NCI-H1436 (cell line): ENCODE results near the gene CBX6.
A peak's percentile ranks its signal among the peaks of the same experiment; 100 is the strongest.

ENCODE experiments used
- DNase-seq: peaks from one replicate; lab custom pipeline; 2025; lab: John Stamatoyannopoulos, UW

The CBX6 gene

GRCh38 chr22:38840129-38840528 lies 31.9 kb downstream of the CBX6 start:
- no peak for DNase-seq

DNA sequence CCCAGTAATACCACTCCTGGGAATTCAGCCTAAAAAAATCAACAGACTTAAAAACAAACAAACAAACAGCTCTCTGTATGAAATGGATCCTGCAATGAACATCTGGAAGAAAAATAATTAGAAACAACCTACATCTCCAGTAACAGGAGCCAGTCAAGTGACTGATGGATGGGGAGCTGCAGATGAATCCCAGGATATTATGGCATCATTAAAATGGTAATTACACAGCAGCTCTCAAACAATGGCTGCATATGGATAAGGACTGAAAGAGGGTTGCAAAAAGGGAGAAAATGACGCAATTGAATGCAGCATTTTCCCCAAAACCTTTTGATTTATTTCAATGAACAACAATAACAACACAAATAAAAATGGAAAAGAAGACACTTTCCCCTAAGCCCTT lies 32.3 kb downstream of the CBX6 start:
- no peak for DNase-seq

DNA sequence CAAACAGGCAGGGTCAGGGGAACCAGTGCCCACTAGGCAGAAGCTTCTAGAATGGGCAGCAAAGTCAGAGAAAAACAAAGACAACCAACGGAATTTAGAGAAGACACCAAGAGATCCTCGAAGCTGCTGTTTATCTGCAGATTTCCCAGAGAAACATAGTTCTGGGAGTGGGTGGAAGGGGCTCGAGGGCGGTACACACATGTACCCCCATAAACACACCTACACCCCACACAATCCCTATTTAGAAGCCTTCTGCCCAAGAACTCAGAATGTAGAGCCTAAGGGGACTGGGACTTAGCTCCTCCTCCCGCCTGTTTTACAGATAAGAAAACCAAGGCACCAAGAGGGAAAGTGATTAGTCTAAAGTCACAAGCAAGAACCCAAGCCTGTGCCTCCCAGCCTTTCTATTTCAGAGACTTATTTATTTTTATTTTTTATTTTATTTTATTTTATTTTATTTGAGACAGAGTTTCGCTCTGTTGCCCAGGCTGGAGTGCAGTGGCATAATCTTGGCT lies 34.5 kb downstream of the CBX6 start:
- no peak for DNase-seq

DNA sequence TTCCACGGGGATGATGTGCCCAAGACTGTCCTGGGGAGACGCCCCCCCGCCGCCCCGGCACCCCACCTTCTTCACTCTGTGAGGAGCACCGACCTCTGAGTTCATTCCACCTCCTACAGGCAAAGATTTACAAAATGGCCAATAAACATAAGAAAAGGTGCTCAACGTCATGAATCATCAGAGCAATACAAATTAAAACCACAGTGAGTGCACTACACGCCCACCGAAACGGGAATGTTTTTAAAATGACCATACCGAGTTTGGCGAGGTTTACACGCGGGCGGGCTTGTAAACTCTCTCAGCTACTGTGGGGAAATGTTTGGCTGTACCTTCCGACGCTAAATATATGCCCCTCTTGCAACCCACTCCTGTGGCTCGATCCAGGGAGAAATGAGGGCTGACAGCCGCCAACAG lies 36.1 kb downstream of the CBX6 start:
- DNase-seq = no peak

- no peak for DNase-seq
Observed at GRCh38 chr22:38834991-38835390, 37.0 kb downstream of the CBX6 start.

- DNase-seq = no peak
Observed at GRCh38 chr22:38834215-38834953, 37.6 kb downstream of the CBX6 start.

DNA sequence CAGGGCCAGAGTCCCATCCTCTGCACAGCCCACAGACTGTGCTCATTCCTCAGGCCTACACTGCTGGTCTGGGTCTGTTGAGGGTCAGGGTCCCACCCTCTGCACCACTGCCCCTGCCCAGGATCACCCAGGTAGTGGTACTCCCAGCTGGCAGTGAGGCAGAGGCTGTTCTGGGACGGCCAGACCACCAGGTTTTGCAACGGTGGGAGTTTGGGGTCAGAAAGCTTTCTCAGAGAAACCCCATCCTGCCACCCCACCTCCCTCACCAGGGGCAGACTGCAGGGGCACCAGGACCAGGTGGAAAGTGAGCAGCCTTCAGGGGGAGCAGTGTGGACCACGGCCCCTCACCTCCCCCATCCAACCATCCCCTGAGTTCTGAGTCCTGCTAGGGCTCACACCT lies 39.0 kb downstream of the CBX6 start:
- DNase-seq = no peak

DNA sequence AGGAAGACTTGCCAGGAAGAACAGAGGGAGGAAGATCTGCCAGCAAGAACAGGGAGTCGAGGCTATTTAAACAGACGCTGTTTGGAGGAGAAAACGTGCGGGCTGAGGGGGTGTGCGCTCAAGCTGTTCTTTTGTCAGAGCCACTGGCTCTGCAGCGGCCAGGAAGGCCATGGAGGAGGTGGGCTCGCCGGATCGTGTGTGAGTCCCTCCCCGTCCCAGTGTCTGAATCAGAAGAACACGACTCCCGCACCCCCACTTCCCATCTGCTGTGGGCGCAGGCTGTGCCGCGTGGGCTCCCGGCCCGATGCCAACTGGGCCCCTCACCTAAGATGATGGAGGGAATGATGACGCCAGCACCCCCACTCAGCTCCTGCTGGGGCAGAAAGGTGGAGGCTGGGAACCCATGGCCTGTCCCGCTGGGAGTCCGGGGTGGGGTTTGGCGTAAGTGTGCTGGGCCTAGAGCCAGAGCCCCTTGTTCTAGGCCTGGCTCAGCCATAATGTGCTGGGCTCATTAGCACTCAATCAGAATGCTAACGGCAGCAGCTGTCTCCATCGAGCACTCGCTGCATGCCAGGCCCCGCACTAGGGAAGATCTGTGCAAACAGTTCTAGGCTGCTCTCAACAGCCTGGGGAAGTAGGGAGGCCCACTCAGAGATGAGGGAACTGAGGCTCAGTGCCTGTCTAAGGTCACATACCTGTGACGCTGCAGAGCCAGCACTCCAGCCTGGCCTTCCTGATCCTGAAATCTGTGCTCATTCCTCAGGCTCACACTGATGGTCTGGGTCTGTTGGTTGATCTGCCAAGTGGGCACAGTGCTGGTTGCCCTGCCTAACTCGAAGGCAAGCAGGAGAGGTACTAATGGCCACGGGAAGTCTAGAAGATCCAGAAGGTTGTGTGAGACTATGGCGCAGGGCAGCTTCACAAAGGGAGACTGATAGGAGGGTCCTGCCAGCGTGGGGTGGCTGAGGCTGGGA lies 39.7 kb downstream of the CBX6 start:
- DNase-seq = peak; percentile 57

DNA sequence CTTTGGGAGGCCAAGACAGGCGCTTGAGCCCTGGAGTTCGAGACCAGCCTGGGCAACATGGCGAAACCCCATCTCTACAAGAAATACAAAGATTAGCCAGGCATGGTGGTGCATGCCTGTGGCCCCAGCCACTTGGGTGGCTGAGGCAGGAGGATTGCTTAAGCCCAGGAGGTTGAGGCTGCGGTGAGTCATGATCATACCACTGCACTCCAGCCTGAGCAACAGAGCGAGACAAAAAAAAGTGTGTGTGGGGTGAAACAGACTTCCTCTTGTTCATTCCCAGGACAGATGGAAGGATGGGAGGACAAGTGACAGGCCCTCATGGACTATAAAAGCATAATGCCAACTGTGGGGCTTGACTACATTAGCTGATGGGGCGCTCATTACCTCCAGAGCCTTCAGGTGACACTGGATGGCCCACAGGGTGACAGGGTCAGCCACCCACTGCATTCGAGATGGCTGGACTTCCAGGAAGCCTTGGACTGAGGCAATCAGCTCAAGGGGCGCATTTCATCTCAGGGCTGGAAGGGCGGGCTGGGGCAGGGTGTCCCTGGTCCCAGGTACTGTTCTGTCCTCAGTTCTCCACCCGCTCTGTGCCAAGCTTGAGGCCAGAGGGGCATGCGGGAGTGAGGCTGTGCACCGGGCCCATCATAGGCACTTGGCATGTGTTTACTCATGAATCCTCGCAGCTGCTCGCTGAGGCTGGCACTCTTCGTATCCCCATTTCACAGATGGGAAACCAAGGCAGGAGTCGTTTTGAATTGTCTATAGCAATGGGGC lies 40.7 kb downstream of the CBX6 start:
- no peak for DNase-seq

- DNase-seq = no peak
Observed at GRCh38 chr22:38830845-38831108, 41.2 kb downstream of the CBX6 start.

- no peak for DNase-seq
Observed at GRCh38 chr22:38830026-38830844, 41.8 kb downstream of the CBX6 start.

GRCh38 chr22:38829485-38829884 lies 42.5 kb downstream of the CBX6 start:
- DNase-seq = no peak

DNA sequence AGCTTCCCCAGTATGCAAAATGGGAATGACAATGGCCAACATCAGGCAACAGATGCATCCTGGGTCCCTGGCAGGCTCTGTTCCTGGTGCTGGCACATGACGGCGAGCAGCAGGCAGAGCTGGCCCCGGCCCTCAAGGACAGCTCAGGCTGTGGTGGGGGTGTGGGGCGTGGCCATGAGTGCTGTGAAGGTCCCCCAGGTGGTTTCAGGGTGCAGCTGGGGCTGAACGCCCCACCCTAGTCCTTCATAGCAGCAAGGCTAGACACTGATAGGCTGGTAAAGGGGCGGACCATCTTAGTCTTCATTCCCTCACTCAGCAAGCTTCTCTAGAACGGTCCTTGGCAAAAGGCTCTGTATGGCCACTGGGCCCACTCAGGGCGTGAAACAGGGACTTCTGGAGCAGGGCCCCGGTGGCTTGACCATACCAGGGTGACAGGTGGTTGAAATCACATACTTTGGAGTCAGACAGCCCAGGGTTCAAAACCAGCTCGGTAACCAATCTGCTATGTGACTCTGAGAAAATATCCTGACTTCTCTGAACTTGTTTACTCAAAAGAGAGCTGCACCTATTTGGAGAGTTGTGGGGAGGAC lies 43.3 kb downstream of the CBX6 start:
- no peak for DNase-seq

GRCh38 chr22:38828191-38828590 lies 43.8 kb downstream of the CBX6 start:
- DNase-seq = no peak

DNA sequence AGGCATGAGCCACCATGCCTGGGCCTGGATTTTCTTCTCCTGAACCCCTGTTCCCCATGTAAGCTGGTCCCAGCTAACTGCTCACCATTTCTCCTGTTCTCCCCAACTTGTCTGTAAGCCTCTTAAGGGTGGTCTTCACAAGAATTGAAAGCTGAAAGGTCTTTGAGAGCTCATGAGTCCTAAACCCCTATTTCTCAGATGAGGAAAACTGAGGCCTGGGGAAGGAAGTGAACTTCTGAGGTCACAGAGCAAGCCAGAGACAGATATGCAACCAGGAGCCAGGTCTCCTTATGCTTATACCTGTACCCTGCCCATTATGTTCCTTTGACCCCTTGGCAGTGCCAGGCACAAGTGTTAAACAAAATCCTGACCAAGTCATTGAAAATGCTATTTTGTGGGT lies 44.5 kb downstream of the CBX6 start:
- no peak for DNase-seq

- DNase-seq = no peak
Observed at GRCh38 chr22:38826801-38827200, 45.2 kb downstream of the CBX6 start.

- DNase-seq = no peak
Observed at GRCh38 chr22:38826386-38826785, 45.6 kb downstream of the CBX6 start.

- no peak for DNase-seq
Observed at GRCh38 chr22:38824585-38824984, 47.4 kb downstream of the CBX6 start.

DNA sequence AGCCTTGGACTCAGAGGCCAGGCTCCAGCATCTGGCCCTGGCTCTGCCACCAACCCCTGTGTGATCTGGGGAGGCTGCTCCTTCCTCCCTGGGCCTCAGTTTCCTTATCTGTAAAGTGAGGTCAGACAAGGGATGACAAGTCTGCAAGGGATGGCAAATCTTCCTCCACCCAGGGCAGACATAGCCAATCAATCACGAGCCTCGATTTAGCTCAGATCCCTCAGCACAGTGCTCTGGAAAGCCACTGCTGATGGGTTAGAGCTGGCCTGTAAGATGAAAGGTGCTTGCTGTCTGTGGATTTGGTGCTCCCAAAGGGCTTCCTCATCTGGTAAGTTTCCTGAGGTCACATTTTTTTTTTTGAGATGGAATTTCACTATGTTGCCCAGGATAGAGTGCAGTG lies 48.4 kb downstream of the CBX6 start:
- DNase-seq = no peak

GRCh38 chr22:38823076-38823475 lies 48.9 kb downstream of the CBX6 start:
- DNase-seq = no peak

DNA sequence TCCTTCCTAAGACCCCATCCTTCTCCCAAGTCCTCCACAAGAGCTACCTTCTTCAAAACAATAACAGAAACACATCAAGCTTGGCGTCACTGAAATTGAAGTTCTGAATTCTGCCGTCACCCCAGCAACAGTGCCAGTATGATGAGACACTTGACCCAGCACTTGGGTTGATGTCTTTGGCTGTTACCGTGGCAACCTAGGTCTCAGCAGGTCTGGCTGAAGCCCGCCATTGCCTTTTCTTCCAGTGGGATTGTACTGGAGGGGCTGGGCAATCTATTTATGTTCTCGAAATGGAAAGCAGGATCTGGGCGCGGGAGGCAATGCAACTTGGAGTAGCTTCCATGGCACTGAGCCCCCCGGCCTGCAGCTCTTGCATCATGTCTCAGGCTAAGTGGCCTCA lies 52.0 kb downstream of the CBX6 start:
- no peak for DNase-seq
